Measurements from ENCODE around the gene PTPRZ1.

The PTPRZ1 gene

GRCh38 chr7:121901026-121901425 lies 28.1 kb downstream of the PTPRZ1 start:
- no peak for DNase-seq

GRCh38 chr7:121904120-121904519 lies 31.2 kb downstream of the PTPRZ1 start:
- DNase-seq = no peak

DNA sequence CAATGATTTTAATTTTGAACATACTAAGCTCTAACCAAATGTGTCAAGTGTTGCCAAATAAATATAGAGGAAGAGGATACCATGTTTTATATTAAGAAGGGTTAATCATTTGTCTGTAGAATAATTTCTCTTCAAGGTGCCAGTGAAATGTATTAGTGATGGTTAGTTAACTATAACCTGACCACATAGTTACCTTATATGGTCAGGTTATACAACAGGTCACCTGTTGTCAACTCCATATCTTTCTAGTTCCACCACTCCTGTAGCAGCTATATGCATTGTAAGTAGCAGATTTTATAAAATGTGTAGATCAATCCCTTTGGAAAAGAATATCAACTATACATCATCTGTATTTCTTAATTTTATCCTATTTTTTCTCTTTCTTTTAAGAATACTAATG lies 35.1 kb downstream of the PTPRZ1 start:
- DNase-seq = no peak

DNA sequence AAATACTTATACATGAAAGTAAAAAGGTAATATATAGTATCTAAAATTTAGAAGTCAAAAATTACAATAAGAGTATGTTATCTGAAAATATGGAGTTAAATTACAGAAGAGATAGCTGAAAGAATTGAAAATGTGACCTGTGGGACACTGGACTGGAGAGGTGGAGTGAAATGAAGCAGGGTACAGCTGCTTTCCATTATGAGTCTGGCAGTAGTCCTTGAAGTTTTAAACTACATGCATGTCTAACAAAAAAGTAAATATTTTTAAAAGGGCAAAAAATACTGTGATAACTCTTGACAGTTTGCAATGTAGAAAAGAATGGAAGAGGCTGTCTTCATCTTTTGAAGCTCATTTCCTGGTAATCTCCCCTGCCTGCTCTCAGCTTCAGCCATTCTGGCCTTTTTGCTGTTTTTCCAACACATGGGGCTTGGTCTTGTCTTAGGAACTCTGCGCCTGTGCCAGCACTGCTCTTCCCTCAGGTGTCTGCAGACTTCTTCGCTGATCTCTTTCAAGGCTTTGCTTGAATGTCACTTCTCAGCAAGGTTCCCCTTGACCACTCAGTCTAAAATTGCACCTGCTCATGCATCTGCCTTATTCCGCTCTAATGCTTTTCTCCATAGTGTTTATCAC lies 36.9 kb downstream of the PTPRZ1 start:
- no peak for DNase-seq

- DNase-seq = no peak
These were observed 41.1 kb downstream of the PTPRZ1 start for GRCh38 chr7:121913947-121914675.

DNA sequence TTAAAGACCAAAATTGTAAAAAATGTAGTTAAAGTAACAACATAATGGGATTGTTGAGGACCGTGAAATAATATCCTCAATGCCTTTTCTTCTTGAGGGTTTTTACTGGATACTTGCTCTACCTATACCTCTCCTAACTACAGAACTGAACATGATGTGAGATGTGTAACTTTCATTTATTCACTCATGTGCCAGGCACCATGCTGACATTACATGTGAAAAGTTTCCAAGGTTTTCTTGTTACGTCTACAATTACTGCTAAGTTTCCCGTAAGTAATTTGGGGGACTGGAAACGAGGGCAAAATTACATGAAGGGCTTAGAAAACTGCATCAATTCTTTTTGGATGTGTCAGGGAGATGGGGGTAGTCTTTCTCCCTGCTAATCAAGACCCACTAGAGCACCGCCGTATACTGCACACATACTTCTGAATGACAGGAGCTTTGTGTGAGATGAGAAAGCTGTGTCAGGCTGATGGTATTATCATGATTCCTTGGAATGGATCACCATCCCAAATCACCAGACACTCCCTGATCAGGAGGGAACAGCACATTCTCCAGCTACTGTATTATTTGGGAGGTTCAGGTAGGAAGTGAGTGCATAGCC lies 41.8 kb downstream of the PTPRZ1 start:
- DNase-seq = no peak

GRCh38 chr7:121916211-121916610 lies 43.2 kb downstream of the PTPRZ1 start:
- no peak for DNase-seq

DNA sequence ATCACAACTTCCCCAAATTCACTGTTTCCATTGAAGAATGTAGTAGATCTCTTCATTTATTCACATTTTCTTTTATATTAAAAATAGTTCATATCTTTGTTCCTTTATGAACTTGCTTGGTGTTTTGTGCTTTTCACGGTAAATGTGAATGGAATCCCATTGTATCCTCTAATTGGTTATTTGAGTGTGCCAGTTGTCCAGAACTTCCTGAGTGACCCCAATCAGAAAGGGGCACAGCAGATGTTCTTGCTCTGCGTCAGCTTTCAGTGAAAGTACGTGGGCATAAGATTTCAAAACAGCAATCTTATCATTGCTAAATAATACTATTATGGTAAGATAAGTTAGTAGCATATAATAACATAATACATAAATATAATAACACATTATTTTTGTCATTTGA lies 47.0 kb downstream of the PTPRZ1 start:
- DNase-seq = no peak

DNA sequence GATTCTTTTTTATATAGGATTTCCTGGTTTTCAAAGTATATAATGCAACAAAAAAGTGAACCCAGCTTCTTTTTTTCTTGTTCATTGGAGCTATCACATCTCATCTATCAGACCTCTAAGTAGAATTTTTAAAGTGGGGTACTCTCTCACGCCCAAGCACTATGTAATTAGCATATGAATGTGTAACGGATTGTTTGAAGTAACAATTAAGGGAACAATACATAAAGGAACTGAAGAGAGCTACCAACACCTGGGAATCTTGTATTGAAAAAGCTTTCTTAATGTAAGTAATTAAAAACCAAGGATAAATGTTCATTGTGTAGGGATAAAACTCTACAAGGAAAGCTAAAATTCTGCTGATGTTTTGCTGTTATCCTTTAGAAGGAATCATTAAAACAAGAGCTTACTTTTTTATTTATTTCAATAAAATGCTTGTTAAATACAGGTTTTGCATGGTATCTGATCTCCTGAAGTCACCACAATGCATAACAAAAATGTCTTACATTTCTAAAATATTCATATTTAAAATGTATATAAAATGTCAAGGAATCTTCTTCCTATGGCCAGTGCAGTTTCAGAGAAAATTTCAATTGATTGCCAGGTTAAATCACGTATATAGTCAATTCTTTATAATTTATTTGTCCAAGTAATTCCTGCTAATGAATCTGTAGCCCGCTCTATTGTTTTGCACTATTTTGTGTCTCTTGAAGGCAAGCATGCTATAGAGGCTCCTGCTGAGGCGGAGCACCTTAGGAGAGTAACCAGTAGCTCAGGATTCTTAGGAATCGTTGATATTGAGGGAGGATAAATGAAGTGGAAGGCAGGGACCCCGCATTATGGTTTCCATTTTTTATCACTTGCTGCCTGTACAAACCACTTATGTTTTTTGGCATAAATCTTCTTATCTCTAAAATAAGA lies 51.6 kb downstream of the PTPRZ1 start:
- no peak for DNase-seq

- no peak for DNase-seq
These were observed 58.4 kb downstream of the PTPRZ1 start for GRCh38 chr7:121931149-121931902.

- no peak for DNase-seq
These were observed 59.8 kb downstream of the PTPRZ1 start for GRCh38 chr7:121932768-121933167.

GRCh38 chr7:121936951-121937623 lies 64.1 kb downstream of the PTPRZ1 start:
- no peak for DNase-seq

DNA sequence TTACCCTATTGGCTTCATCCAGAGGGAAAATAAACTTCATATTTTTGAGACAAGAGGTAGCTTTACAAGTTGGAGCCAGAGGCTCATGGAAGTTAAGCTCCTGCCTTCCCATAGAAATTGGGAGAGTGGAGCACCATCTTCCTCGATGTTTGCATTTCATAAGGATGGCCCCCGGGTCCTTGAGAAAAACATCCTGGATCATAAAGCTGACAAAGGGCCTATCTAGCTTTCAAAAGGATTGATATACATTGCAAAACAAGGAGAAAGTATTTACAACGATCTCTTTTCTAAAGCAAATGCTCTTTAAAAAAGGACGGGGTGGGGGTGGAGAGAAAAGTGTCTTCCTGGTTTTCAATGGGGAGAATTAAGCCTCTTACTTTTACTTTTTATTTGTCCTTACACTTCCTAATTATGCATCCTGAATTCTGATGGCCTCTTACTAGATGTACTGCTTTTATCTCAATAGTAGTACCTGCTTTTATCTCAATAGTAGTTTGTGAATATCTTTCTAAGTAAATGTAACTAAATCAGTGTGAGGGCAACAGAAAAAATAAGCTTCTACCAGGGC lies 65.6 kb downstream of the PTPRZ1 start:
- DNase-seq = no peak

DNA sequence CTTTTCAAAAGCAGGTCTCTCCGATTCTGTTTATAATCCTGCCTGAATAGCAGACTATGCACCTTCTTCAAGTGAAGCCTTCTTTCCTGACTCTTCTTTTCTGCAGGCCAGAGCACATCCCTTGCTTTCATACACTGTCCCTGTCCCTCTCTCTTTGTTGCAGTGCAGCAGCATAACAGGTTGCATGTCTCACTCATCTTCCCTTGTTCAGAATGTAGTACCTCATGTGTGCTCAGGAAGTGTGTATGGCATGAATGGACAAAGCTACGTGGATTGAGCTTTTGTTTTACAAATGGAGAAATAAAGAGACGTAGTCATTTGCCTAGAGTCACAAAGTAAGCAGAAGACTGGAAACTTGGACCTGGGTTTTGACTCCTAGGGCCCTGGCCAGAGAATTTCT lies 68.0 kb downstream of the PTPRZ1 start:
- no peak for DNase-seq

- DNase-seq = no peak
These were observed 68.9 kb downstream of the PTPRZ1 start for GRCh38 chr7:121941830-121942229.

GRCh38 chr7:121945066-121945465 lies 72.1 kb downstream of the PTPRZ1 start:
- DNase-seq = no peak

- DNase-seq = no peak
These were observed 72.7 kb downstream of the PTPRZ1 start for GRCh38 chr7:121945480-121946236.

DNA sequence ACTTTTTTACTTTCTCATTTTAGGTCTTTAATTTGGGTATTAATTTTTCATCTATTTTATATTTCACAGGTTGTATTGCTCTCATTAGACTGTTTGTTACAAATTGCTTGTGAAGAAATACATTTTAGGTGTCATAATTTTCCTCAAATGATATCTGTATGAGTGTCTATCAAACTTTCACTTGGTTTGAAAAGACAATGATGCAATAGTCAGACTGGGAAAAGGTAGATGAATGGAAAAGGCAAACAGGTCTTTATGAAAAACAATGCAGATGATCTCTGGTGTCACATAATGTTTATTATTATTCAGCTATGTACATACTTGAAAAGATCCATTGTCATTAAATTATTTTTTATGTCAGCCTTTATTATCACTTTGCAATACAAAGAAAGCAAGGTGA lies 80.2 kb downstream of the PTPRZ1 start:
- no peak for DNase-seq

DNA sequence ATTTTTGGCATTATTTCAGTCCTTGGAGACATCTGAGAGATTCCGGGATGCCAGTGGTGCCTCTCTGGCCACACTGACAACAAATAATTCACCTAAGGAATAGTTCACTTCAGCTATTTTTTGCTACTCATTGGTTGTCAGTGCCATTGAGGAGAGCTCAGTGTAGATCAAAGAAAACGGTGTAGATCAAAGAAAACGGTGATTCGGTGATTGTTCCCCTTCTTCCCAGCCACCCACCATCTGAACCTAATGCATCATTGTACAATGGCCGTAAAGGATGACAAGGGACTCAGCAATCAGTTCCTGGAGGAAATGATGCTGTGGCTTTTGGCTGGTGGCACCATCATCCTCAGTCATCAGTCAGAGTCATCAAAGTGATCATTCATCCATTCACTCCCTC lies 80.6 kb downstream of the PTPRZ1 start:
- DNase-seq = no peak

- no peak for DNase-seq
These were observed 81.8 kb downstream of the PTPRZ1 start for GRCh38 chr7:121954803-121955202.

GRCh38 chr7:121957626-121958025 lies 84.7 kb downstream of the PTPRZ1 start:
- DNase-seq = no peak

Data from NCI-H187 treated with DMSO at 0.1 percent for 48 hours (cell line).